GM12878 (cell line): ENCODE results near the gene GALE.
"Not testable (repeated sequence)": the region's sequence is repeated elsewhere in the genome, so short reads cannot be mapped to it uniquely, and the experiment has no call there.

Source experiments
- BRCA1 ChIP-seq: IDR thresholded peaks from 2 replicates; pipeline ENCODE4 v1.6.1; 2011; ENCODE audit warnings: low read depth, low read length, improper control_type of control experiment
- CTCF ChIP-seq, 3 experiments: IDR thresholded peaks in 2 of 3; conservative IDR thresholded peaks in 1 of 3; 2 replicates each; pipeline ENCODE4 v1.5.1; 2011; ENCODE audit warnings: low read depth in 3 of 3, low read length in 3 of 3, mild to moderate bottlenecking in 3 of 3, control low read depth in 2 of 3, moderate library complexity in 2 of 3, inconsistent platforms in 1 of 3, mixed read lengths in 1 of 3; ENCODE audit not compliant: control insufficient read depth in 2 of 3, insufficient read depth in 1 of 3; ENCODE audit errors: extremely low read depth in 1 of 3
- EGR1 ChIP-seq, 2 experiments: IDR thresholded peaks; 1 replicate in 1 of 2; 2 replicates in 1 of 2; pipeline ENCODE4 v1.6.1; 2011 to 2012; ENCODE audit warnings: low read depth in 2 of 2, low read length in 2 of 2, borderline replicate concordance in 1 of 2, mild to moderate bottlenecking in 1 of 2, moderate library complexity in 1 of 2
- JUNB ChIP-seq: IDR thresholded peaks from 2 replicates; pipeline ENCODE4 v1.6.1; 2016; ENCODE audit warnings: antibody characterized with exemption, mild to moderate bottlenecking
- POLR2A ChIP-seq: IDR thresholded peaks from 2 replicates; pipeline ENCODE4 v1.6.1; 2011; ENCODE audit warnings: low read depth, mild to moderate bottlenecking, low read length
- TF ChIP-seq, protein P1 (sequence below): IDR thresholded peaks from 2 replicates; pipeline ENCODE4 v1.6.1; 2012; ENCODE audit warnings: low read depth, low read length, improper control_type of control experiment

DNA sequence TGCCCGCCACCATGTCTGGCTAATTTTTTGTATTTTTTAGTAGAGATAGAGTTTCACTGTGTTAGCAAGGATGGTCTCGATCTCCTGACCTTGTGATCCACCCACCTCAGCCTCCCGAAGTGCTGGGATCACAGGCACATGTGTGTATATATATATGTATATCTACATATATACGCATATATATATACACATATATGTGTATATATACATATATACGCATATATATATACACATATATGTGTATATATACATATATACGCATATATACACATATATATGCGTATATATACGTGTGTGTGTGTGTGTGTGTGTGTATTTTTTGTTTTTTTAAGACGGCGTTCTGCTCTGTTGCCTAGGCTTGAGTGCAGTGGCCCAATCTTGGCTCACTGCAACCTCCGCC, 17.4 kb downstream of the GALE start:
- TF ChIP-seq JUNB; POLR2A; CTCF (IDR thresholded peaks at IDR 0.05 in 2 of 3, conservative IDR thresholded peaks at IDR 0.05 in 1 of 3; ENCODE audit: control insufficient read depth in 2 of 3, extremely low read depth in 1 of 3, insufficient read depth in 1 of 3, low read depth in 3 of 3, low read length in 3 of 3); EGR1 (IDR thresholded peaks at IDR 0.05; ENCODE audit: borderline replicate concordance in 1 of 2, low read depth in 2 of 2, low read length in 2 of 2); BRCA1: not testable (repeated sequence)
- TF ChIP-seq, protein P1, sequence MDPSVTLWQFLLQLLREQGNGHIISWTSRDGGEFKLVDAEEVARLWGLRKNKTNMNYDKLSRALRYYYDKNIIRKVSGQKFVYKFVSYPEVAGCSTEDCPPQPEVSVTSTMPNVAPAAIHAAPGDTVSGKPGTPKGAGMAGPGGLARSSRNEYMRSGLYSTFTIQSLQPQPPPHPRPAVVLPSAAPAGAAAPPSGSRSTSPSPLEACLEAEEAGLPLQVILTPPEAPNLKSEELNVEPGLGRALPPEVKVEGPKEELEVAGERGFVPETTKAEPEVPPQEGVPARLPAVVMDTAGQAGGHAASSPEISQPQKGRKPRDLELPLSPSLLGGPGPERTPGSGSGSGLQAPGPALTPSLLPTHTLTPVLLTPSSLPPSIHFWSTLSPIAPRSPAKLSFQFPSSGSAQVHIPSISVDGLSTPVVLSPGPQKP: not testable (repeated sequence)
